Dermis microvascular lymphatic vessel endothelial cell (primary cell): ENCODE data around the gene LCAT. TPM values are rescaled to one million over a fixed set of nuclear protein-coding genes. Genes with fewer than 3 reads are reported as not detected.
A peak's percentile ranks its signal among the peaks of the same experiment; 100 is the strongest.
"Not testable (repeated sequence)": the region's sequence is repeated elsewhere in the genome, so short reads cannot be mapped to it uniquely, and the experiment has no call there.

ENCODE experiments used
- DNase-seq, 2 donors: peaks; one replicate each; pipeline versions ENCODE4 v3.0.0 to v3.0.0-alpha.2; 2010; ENCODE audit warnings: low read depth in 2 of 2
- total RNA-seq: library from RNA; depleted of rRNA; stranded (reverse); fragments of >200 nt; gene quantifications from 2 replicates; pipeline ENCODE4 v1.2.1, GENCODE V29; 2014

The LCAT gene, protein sequence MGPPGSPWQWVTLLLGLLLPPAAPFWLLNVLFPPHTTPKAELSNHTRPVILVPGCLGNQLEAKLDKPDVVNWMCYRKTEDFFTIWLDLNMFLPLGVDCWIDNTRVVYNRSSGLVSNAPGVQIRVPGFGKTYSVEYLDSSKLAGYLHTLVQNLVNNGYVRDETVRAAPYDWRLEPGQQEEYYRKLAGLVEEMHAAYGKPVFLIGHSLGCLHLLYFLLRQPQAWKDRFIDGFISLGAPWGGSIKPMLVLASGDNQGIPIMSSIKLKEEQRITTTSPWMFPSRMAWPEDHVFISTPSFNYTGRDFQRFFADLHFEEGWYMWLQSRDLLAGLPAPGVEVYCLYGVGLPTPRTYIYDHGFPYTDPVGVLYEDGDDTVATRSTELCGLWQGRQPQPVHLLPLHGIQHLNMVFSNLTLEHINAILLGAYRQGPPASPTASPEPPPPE
- total RNA-seq: 1.8 and 5.7 TPM in 2 replicates

DNA sequence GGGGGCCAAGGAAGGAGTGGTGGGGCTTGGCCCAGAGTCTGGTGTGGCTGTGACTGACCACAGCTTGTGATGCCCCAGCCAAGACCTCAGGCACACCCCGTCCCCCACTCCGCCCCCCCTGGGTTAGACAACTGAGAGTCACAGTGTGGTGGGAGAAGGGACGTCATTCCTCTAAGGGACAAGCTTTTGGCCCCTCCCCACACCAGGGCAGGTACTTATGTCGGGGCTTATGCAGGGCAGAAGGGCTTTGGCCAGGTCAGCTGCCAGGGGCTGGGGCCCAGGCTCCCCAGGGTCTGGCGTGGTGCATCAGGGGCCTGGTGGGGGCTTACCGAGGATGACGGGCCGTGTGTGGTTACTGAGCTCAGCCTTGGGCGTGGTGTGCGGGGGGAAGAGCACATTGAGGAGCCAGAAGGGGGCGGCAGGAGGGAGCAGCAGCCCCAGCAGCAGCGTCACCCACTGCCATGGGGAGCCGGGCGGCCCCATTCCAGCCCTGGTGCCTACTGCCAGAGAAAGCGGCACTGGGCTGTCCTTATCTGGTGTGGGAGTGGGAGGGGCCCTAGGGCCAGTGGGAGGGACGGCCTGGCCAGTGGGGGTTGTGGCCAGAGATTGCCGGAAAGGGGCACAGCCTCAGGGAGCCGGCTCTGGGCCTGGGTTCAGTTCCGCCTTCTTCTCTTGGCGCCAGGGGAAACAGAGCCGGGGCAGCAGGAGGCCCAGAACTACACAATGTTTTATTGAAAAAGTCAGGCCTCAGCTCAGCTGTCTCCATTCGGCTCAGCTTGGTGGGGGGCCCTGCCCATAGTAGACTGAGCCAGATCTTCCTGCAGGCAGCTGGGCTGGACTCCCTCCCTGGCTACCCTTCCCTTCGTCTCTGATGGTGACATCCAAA is at the start of gene LCAT:
TSS of gene LCAT (minus strand) at position 502 of the 886 bp plus-strand sequence. CDS start at position 483, 19 bp downstream.
- DNase-seq: no peak

DNA sequence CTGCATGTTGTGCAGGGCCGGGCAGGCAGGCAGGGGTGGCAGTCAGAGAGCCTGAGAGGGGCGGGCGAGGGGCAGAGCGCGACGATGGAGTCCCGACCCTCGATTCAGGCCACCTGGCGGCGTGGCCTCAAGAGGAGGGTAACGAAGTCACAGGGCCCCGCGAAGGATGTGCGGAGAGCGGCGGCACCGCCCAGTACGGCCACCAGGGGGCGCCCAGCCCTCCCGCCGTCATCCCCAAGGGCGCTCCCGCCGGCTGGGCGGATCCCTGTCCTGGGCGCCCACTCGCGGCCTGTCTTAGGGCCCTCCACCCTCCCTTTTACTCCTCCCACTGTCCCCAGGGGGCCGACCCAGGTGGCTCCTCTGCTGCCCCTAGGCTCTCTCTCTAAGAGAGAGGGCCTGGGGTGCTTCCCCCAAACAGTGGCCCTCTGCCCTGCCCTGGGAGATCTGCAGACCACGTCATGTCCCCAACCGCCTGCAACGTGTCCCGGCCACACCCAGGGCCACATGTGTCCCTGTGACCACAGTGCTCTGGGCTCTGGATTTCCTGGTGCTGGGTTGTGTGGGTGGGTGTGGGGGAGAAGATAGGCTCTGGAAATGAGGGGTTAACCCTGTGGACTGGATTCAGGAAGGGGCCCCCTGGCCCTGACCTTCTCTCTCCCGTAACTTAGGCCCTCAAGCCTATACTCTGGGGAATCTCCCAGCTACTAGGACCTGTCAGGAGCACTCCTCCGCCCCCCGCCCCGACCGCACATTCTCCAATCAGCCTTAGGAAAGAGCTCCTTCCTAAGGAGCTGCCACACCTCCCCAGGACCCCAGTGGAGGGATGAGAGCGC is 49.5 kb upstream of the LCAT start:
- DNase-seq: peak in 1 of 2 donors; percentile 73

DNA sequence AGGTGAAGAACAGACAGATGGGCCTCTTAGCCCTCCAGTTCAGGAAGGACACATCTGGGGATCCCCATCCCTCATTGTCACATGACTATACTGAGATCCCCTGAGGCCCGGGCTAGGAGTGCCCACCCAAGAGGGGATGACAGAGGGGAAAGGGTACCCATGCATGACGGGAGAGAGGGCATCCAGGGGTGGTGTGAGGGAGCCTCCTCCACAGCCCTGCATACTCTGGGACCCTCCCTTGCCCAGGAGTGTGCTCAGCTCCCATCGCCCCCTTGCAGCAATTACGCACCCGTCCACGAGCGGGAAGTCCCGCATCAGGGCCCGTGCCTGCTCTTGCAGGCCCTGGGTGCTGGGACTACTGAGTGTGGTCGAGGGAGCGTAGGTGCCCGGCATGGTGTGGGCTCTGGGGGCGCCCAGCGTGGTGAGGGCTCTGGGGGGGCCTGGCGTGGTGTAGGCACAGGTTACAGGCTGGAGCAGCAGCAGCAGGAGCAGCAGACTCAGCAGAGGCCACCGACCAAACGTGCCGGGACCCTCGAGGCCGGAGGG is 48.8 kb upstream of the LCAT start:
- no peak for DNase-seq

DNA sequence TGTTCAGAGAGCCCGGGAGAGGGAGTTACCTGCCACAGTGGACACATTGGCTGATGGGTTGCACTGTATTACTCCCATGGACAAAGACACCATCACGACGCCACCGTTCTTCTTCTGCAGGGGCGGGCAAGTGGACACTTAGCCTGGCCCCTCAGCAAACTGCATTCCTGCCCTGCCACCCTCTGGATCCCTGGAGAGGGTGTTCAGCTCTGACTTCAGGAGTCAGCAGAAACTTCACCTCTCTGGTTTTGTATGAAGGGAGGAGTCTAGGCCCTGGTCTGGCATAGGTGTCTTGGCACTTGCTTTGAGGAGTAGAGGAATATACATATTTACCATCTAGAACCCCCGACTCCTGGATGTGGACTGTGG is 46.1 kb upstream of the LCAT start:
- DNase-seq: no peak

DNA sequence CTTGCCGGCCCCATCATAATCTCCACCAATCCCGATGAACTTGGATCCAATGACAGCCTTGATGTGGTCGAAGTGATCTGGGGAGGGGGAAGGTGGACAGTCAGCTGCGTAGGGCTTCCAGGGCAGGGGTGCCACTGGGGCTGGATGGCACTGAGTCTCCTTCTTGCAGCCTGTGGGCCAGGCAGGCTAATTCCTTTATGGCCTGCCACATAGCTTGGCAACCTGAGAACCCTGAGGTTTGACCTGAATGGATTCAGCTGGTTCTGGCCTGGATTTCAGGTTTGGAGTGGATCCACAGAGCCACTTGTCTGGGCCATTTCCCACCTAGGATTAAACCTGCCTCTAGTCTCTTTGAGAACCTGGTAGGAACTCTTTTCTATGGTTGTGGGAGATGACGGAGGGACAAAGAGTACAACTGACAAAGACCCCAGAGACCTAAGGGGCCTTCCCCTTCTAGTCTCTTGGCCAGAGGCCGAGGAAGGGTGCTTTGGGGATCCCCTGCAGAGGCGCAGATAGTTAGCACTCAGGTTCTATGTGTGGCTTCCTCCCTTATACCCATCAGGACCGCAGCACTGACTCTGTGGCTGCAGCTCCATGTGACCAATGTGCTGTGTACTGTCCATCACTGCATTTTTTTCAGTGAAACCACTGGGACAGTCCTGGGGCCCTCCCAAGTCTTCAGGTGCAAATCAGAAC is 45.5 kb upstream of the LCAT start:
- DNase-seq: no peak

DNA sequence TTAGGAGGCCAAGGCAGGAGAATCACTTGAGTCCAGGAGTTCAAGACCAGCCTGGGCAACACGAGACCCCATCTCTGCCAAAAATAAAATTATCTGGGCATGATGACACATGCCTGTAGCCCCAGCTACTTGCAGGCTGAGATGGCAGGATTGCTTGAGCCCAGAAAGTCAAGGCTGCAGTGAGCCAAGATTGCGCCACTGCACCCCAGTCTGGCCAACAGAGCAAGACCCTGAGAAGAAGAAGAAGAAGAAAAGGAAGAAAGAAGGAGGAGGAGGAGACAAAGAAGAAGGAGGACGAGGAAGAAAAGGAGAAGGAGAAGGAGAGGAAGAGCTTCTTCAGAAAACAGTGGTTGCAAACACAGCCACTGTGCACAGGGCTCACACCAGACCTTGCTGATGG is 44.8 kb upstream of the LCAT start:
- no peak for DNase-seq

DNA sequence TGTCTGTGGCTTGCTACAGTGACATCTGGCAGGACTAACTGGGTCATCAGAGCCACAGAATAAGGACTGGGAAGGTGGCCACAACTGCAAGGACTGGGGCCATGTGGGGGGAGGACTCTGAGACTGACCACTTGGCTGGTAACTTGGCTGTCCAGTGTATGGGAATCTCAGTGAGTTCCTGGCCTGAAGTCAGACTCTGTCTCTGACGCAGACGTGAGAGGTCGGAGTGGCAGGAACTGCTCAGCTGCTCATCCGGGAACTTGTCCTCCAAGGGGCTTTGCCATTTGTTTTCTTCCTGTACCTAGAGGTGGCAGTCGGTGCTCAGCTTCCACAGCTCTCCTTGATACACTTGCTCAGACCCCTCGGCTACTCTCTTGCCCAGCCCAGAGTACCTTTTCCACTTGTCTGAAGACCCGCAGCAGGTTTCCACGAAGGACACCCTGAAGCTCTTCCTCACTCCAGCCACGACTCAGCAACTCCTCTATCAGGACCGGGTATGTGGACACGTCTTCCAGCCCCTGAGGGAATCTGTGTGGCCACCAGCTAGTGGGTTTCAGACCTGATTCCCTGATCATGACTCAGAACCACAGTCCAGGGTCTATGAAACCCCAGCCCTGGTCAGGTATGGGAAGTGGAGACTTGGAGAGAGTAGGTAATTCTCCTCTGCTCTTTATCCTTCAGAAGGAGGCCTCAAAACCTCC is 43.7 kb upstream of the LCAT start:
- DNase-seq: peak in 1 of 2 donors; percentile 52

DNA sequence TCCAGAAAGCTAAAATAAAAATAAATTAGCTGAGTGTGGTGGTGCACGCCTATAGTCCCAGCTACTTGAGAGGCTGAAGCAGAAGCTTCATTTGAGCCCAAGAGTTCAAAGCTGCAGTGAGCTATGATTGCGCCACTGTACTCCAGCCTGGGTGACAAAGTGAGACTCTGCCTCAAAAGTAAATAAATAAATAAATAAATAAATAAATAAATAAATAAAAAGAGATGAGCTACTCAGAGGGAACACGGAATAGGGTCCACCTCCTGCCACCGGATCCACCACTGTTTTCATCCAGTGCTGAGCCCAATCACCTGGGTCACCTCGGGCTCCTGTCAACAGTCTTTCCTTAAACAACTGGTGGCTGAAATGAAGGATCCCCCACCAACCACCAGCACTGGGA is 43.0 kb upstream of the LCAT start:
- no peak for DNase-seq

DNA sequence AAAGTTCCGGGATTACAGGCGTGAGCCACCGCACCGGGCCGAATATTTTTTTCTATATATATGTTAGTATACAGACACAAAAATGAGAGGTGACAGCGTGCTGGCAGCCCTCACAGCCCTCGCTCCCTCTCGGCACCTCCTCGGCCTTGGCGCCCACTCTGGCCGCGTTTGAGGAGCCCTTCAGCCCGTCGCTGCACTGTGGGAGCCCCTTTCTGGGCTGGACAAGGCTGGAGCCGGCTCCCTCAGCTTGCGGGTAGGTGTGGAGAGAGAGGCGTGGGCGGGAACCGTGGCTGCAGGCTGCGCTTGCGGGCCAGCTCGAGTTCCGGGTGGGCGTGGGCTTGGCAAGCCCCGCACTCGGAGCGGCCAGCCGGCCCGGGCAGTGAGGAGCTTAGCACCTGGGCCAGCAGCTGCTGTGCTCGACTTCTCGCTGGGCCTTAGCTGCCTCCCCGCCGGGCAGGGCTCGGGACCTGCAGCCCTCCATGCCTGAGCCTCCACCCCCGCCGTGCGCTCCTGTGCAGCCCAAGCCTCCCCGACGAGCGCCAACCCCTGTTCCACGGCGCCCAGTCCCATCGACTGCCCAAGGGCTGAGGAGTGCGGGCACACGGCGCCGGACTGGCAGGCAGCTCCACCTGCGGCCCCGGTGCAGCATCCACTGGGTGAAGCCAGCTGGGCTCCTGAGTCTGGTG is 38.2 kb upstream of the LCAT start:
- DNase-seq: no peak

DNA sequence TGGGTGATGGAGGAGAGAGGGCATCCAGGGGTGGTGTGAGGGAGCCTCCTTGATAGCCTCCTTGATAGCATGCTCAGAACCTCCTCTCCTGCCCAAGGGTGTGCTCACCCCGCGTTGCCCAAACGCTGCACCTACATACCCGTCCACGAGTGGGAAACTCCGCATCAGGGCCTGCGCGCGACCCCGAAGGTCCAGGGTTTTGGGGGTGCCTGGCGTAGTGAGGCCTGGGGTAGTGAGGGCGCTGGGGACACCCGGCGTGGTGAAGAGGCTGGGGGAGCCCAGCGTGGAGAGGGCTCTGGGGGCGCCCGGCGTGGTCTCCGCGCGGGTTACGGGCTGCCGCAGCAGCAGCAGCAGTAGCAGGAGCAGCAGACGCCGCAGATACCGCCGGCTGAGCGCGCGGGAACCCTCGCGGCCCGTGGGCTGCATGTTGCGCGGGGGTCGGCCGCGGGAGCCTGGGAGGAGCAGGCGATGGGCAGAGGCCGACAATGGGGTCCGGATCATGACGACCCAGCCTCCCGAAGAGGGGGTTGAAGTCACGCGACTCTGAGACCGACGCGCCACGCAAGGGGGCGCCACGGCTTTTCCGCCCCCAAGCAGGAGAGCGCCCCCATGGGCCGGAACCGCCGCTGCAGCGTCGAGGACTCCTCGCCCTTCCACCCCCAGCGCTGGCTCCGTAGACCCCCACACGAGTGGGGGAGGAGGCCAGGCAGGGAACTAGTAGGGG is 36.2 kb upstream of the LCAT start, which contains the start of gene DPEP3:
TSS of gene DPEP3 (minus strand) at position 545 of the 724 bp plus-strand sequence. CDS start at position 426, 119 bp downstream.
- no peak for DNase-seq

DNA sequence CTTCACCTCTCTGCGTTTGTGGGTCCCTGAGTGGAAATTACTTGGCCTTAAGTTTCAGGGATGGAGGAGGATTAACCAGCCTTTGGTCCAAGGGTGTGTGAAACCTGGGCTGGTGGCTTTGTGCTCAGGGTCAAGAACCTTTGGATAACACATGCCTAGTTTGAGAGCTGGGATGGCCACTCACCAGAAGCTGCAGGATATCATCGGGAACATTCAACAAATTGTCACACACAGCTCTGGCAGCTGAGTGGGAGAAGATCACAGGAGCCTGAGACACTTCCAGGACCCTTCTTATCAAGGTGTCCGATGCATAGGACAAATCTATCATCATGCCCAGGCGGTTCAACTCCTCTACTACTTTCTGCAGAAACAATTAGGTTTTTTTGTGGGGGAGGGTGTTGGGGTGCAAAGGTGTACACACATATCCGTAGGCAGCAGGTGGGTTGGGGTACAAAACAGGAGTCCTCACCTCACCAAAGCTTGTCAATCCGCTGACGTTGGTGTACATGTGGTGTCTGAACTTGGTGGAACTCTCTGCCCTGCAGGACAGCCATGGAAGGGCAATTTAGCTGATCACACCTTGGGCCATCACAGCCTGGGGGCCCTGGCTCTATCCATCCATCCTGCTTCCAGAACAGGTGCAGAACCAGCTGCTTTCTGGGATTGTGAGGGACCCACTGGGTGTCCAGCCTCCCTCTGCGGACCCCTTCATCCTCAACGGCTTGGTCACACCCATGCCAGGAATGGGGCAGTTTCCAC is 33.7 kb upstream of the LCAT start:
- DNase-seq: no peak

DNA sequence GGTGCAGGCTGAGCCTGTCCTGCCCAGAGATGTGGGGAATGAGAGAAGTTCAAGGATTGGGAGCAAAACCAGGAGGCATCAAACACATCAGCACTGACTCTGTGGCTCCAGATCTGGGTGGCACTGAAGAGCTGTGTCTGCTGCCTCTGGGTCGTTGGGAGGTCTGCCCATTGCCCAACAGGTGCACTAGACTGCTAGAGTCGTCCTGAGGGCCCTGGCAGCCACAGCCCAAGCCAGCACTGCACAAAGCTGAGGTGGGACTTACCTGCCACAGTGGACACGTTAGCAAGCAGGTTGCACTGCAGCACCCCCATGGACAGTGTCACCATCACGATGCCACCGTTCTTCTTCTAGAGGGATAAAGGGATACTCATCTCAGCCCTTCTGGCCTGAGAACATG is 33.1 kb upstream of the LCAT start:
- no peak for DNase-seq

DNA sequence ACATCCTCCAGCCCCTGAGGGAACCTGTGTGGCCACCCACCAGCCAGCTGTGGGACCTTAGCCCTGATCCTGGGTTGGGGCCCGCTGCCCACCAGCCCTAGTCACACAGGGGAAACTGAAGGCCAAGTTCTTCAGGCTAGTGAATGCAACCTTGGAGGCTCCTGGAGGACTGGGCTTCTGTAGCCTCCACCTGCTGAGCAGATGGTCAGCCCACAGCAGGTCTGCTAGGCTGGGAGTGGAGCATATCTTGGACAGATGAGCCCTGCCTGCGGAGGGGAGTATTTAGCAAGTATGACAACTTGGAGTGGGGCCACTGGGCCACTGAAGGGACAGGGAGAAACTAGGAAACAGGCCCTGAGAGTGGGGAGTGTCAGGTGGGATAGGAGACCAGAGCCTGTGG is 32.3 kb upstream of the LCAT start:
- no peak for DNase-seq

DNA sequence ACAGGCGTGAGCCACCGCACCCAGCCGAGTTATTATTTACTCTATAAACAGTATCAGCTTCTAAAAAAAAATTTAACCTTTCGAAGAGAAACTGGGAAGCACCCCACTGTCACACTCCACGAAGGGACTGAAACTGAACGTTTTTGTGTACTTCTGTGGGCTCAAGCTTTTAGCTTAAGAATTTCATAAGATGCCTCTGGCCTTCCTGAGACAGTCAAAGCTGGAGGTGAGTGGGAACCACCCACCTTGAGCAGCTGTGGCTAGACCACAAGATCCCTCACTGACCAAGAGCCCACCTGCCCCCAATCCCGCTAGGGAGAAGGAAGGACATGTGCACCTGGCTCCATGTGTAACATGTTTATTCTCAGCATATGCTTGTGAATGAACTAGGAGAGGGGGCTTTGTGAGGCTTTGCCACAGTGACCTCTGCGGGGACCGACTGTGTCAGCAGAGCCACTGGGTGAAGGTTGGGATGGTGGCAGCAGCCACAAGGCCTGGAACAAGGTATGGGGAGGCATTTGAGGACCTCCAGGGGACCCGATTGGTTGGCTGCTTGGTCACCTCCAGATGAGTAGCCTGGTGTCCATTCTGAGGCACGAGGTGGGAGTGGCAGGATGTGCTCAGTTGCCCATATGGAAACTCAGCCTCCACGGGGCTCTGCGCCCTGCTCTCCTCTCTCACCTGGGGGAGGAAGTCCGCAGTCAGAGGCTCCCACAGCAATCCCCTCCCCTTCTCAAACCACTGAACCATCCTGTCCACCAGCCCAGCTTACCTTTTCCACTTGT is 31.6 kb upstream of the LCAT start:
- DNase-seq: no peak

DNA sequence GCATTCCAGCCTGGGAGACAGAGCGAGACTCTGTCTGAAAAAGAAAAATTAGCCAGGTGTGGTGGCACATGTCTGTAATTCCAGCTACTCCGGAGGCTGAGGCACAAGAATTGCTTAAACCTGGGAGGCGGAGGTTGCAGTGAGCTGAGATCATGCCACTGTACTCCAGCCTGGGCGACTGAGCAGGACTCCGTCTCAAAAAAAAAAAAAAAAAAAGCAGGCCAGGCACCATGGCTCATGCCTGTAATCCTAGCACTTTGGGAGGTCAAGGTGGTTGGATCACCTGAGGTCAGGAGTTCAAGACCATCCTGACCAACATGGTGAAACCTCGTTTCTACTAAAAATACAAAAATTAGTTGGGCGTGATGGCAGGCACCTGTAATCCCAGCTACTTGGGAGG is 28.4 kb upstream of the LCAT start:
- DNase-seq: not testable (repeated sequence)

DNA sequence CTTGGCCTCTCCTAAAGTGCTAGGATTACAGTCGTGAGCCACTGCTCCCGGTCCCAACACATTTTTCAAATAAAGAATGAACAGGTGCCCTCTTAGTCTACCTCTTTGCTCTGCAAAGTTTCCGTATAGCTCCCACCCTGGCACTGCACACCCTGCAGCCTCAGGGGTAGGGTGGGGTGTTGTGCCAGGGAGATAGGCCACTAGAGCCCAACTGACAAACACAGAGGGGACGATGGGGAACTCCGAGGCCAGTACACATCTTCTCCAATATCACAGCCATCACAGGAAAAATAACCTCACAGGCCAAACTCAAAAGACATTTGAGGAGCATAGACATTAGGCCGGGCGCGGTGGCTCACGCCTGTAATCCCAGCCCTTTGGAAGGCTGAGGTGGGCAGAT is 27.2 kb upstream of the LCAT start:
- no peak for DNase-seq
